Measurements from ENCODE around the gene EEPD1. TPM values are rescaled to one million over a fixed set of nuclear protein-coding genes. Genes with fewer than 3 reads are reported as not detected.

Gene EEPD1
- total and polyA plus RNA-seq, 8 donors, result 7.1 to 60.5 (median 10.0) TPM

DNA sequence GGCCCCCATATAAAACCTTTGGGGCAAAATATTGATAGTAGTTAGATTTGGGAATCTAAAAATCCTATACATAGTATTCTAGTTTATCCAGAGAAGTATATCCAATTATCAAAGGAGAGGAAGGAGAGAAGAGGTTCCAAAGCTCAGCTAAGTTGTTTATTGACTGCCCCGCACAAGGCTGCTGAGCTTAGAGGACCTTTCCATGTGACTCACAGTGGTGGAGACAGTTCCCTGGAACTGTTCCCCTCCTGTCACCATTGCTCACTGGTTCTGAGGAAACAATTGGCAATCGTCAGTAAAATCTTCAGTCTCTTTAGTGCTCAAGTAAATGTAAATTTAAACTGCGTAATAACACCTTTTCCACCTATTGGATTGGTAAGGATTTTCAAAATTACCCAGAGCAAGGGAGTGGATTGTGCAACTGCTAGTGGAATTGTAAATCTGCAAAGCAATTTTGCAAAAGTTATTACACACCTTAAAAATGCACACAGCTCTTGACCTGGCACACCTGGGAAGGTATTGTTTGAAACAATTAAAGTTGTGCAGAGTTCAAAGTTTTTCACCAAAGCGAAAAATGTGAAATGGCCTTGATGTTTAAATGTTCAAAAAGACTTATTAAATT, 63.1 kb downstream of the EEPD1 start:
- no peak overlapping the region for H3K27ac ChIP-seq
- H3K27me3 ChIP-seq, result no peaks in the 10 kb centered on the region
- WGBS, 2 donors, result 71 to 77% methylated on average over 4 of the region's 4 CpGs
- H3K4me3 ChIP-seq, result no peak overlapping the region
- intact Hi-C loops (cut with DNase I), result no loop called here
- H3K4me1 ChIP-seq, result peaks cover 0 to 3% (median 0%) of the 10 kb centered on the region in 3 donors
- peak; percentile 45 to 92 (median 84) for ATAC-seq
- H3K9me3 ChIP-seq, result no peaks in the 10 kb centered on the region
- H3K36me3 ChIP-seq, result no peaks in the 10 kb centered on the region
- TF ChIP-seq, protein P1, sequence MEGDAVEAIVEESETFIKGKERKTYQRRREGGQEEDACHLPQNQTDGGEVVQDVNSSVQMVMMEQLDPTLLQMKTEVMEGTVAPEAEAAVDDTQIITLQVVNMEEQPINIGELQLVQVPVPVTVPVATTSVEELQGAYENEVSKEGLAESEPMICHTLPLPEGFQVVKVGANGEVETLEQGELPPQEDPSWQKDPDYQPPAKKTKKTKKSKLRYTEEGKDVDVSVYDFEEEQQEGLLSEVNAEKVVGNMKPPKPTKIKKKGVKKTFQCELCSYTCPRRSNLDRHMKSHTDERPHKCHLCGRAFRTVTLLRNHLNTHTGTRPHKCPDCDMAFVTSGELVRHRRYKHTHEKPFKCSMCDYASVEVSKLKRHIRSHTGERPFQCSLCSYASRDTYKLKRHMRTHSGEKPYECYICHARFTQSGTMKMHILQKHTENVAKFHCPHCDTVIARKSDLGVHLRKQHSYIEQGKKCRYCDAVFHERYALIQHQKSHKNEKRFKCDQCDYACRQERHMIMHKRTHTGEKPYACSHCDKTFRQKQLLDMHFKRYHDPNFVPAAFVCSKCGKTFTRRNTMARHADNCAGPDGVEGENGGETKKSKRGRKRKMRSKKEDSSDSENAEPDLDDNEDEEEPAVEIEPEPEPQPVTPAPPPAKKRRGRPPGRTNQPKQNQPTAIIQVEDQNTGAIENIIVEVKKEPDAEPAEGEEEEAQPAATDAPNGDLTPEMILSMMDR (IDR thresholded peaks at IDR 0.05), result no peak
- peak in 1 of 6 donors; percentile 25 for DNase-seq
- no peak for FAIRE-seq

DNA sequence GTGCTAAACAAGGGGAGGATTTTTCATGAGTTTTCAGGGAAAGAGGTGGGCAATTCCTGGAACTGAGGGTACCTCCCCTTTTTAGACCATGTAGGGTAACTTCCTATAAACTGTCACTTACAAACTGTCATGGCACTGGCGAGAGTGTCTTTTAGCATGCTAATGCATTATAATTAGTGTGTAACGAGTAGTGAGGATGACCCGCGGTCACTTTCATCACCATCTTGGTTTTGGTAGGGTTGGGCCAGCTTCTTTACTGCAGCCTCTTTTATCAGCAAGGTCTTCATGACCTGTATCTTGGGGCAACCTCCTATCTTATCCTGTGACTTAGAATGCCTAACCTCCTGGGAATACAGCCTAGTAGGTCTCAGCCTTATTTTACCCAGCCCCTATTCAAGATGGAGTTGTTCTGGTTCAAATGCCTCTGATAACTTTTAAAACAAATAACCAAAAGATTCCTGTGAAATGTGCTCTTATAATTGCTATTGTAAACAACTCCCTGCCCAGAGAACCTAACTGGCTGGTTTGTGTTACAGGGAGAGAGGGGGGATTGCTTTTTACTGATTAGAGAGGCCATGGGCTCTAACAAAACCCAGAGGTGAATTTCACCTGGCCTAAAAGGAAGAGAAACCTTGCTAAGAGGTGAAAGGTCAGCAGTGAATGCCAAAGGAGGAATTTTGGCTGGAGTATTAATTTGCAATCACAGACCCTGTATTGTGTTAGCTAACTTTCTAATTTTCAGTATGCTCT, 64.3 kb downstream of the EEPD1 start:
- intact Hi-C loops (cut with DNase I), result no loop called here
- TF ChIP-seq, protein P1 (IDR thresholded peaks at IDR 0.05), result no peak
- Histone ChIP-seq H3K4me1 (peaks cover 0 to 3% (median 0%) of the 10 kb centered on the region in 3 donors), H3K27ac (no peak overlapping the region), H3K27me3 (no peaks in the 10 kb centered on the region), H3K4me3 (no peak overlapping the region), H3K36me3 (no peaks in the 10 kb centered on the region), H3K9me3 (no peaks in the 10 kb centered on the region)
- DNase-seq (no peak), ATAC-seq (no peak), FAIRE-seq (no peak)
- WGBS, 2 donors, result 96% methylated on average over 4 of the region's 4 CpGs

DNA sequence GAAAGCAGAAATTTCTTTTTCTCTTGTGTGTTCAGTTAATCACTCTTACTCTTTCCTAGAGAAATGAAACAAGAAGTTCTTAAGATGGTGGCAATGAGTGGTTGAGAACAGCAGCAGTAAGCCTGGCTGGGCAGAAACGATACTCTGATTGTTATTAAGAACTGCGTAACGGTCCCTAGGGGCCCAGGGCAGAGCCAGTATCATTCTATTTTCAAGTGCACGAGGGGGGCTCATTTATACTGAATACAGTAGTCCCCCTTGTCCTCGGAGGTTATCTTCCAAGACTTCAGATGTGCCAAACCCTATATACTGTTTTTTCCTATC, 64.9 kb downstream of the EEPD1 start:
- Histone ChIP-seq H3K27ac (no peak overlapping the region), H3K9me3 (no peaks in the 10 kb centered on the region), H3K27me3 (no peaks in the 10 kb centered on the region), H3K36me3 (no peaks in the 10 kb centered on the region), H3K4me1 (peaks cover 0 to 3% (median 0%) of the 10 kb centered on the region in 3 donors), H3K4me3 (no peak overlapping the region)
- WGBS, 2 donors, result 84 to 89% methylated on average over 5 of the region's 5 CpGs
- ATAC-seq, result no peak
- intact Hi-C loops (cut with DNase I), result no loop called here
- no peak for FAIRE-seq
- no peak for DNase-seq
- TF ChIP-seq, protein P1 (IDR thresholded peaks at IDR 0.05), result no peak

DNA sequence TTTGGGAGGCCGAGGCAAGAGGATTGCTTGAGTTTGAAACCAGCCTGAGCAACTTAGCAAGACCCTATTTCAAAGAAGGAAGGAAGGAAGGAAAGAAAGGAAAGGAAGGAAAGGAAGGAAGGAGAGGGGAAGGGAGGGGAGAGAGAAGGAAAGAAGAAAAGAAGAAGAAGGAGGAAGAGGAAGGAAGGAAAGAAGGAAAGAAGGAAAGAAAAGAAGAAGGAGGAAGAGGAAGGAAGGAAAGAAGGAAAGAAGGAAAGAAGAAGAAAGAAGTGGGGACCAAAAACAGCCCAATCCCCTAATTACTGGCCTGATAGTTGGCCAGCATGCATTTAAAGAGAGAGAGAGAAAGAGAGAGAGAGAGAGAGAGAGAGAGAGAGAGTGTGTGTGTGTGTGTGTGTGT, 66.4 kb downstream of the EEPD1 start:
- DNase-seq (no peak), FAIRE-seq (no peak), ATAC-seq (no peak)
- TF ChIP-seq, protein P1 (IDR thresholded peaks at IDR 0.05), result no peak
- Histone ChIP-seq H3K4me1 (peaks cover 0 to 3% (median 0%) of the 10 kb centered on the region in 3 donors), H3K9me3 (no peaks in the 10 kb centered on the region), H3K27me3 (no peaks in the 10 kb centered on the region), H3K4me3 (no peak overlapping the region), H3K36me3 (no peaks in the 10 kb centered on the region), H3K27ac (no peak overlapping the region)
- intact Hi-C loops (cut with DNase I), result no loop called here
- WGBS, 2 donors, result 89 to 94% methylated on average over 1 of the region's 1 CpG

DNA sequence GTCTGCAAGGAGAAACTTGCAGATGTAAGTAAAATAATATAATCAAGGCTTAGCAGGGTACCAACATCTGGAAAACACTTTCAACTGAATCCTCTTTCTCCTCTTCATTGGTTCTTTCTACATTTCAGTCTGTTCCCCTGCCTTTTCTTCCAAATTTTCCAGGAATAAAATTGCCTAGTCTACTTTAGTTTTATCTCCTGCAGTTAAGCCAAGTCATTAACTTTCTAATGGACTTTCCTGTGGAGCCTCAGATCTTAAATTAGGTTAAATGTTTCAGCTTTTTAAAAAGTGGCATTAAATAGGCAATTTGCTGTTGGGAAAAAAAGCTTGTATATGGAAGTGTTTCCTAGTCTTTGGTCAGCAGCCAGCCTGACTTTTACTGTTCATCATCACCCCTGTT, 70.8 kb downstream of the EEPD1 start:
- no peaks in the 10 kb centered on the region for H3K27me3 ChIP-seq
- ATAC-seq, result no peak
- H3K4me1 ChIP-seq, result peaks cover 0 to 15% (median 8%) of the 10 kb centered on the region in 3 donors
- no peak overlapping the region for H3K27ac ChIP-seq
- no peaks in the 10 kb centered on the region for H3K36me3 ChIP-seq
- no peak for DNase-seq
- no peak overlapping the region for H3K4me3 ChIP-seq
- H3K9me3 ChIP-seq, result no peaks in the 10 kb centered on the region
- intact Hi-C loops (cut with DNase I), result no loop called here
- TF ChIP-seq, protein P1 (IDR thresholded peaks at IDR 0.05), result no peak
- FAIRE-seq, result no peak
